ENCODE data around the gene NDC80. TPM values are rescaled to one million over a fixed set of nuclear protein-coding genes. Genes with fewer than 3 reads are reported as not detected.

Gene NDC80
- total RNA-seq, 3 donors from 2014 or later (not counting 1 experiment from before 2014, with no cell fraction given) = 3.4 to 6.5 (median 5.5) TPM

GRCh38 chr18:2554696-2555095, 16.7 kb upstream of the NDC80 start:
- H3K4me1 ChIP-seq (ENCODE audit: control insufficient read depth, insufficient read depth, low read length) = no peaks in the 10 kb centered on the region
- Mint-ChIP-seq H3K36me3 (no peaks in the 10 kb centered on the region), H3K27me3 (ENCODE audit: low read depth in 2 of 2) (no peaks in the 10 kb centered on the region), H3K27ac (no peak overlapping the region), H3K4me1 (peaks cover 0 to 6% of the 10 kb centered on the region in 2 donors), H3K9me3 (no peaks in the 10 kb centered on the region), H3K4me3 (no peak overlapping the region)
- no peak overlapping the region for H3K4me3 ChIP-seq (ENCODE audit: low read length)
- 96% methylated on average over 3 of the region's 4 CpGs for WGBS (ENCODE audit: insufficient coverage)
- H3K9me3 ChIP-seq (ENCODE audit: control insufficient read depth, insufficient read depth, low read length) = no peaks in the 10 kb centered on the region
- no peak overlapping the region for H3K27ac ChIP-seq (ENCODE audit: low read length)
- ATAC-seq = no peak
- no peak for DNase-seq
- TF ChIP-seq, protein P1, sequence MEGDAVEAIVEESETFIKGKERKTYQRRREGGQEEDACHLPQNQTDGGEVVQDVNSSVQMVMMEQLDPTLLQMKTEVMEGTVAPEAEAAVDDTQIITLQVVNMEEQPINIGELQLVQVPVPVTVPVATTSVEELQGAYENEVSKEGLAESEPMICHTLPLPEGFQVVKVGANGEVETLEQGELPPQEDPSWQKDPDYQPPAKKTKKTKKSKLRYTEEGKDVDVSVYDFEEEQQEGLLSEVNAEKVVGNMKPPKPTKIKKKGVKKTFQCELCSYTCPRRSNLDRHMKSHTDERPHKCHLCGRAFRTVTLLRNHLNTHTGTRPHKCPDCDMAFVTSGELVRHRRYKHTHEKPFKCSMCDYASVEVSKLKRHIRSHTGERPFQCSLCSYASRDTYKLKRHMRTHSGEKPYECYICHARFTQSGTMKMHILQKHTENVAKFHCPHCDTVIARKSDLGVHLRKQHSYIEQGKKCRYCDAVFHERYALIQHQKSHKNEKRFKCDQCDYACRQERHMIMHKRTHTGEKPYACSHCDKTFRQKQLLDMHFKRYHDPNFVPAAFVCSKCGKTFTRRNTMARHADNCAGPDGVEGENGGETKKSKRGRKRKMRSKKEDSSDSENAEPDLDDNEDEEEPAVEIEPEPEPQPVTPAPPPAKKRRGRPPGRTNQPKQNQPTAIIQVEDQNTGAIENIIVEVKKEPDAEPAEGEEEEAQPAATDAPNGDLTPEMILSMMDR (IDR thresholded peaks at IDR 0.05) = no peak
- peaks cover 16% of the 10 kb centered on the region for H3K36me3 ChIP-seq (ENCODE audit: control insufficient read depth, insufficient read depth, low read length)
- intact Hi-C loops (cut with micrococcal nuclease) = no loop called here
- H3K27me3 ChIP-seq (ENCODE audit: control insufficient read depth, insufficient read depth, low read length) = no peaks in the 10 kb centered on the region

DNA sequence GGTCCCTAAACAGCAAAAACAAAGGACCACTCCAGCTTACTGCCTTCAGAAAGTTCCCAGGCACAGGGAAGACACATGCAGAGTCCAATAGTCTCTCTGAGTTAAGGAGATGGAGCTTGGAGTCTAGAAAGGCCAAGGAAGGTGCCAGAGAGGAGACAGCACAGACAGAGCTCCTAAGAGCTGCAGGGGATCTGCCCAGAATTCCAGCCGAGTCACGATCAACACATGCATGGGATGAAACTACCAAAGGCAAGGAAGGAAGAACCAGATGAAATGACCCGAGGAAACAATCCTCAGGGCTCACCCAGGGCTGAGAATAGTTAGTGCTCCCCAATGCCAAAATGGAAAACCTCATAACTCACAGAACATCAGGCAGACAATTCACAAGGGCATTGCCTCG, 15.5 kb upstream of the NDC80 start:
- TF ChIP-seq, protein P1 (IDR thresholded peaks at IDR 0.05) = no peak
- Mint-ChIP-seq H3K9me3 (no peaks in the 10 kb centered on the region), H3K36me3 (no peaks in the 10 kb centered on the region), H3K4me1 (peaks cover 0 to 6% of the 10 kb centered on the region in 2 donors), H3K27ac (no peak overlapping the region), H3K4me3 (no peak overlapping the region), H3K27me3 (ENCODE audit: low read depth in 2 of 2) (no peaks in the 10 kb centered on the region)
- H3K27me3 ChIP-seq (ENCODE audit: control insufficient read depth, insufficient read depth, low read length) = no peaks in the 10 kb centered on the region
- 96% methylated on average over 4 of the region's 4 CpGs for WGBS (ENCODE audit: insufficient coverage)
- H3K4me3 ChIP-seq (ENCODE audit: low read length) = no peak overlapping the region
- intact Hi-C loops (cut with micrococcal nuclease) = no loop called here
- no peak overlapping the region for H3K27ac ChIP-seq (ENCODE audit: low read length)
- no peaks in the 10 kb centered on the region for H3K9me3 ChIP-seq (ENCODE audit: control insufficient read depth, insufficient read depth, low read length)
- DNase-seq (no peak), ATAC-seq (no peak)
- H3K4me1 ChIP-seq (ENCODE audit: control insufficient read depth, insufficient read depth, low read length) = no peaks in the 10 kb centered on the region
- peaks cover 16% of the 10 kb centered on the region for H3K36me3 ChIP-seq (ENCODE audit: control insufficient read depth, insufficient read depth, low read length)

GRCh38 chr18:2557536-2557935, 13.8 kb upstream of the NDC80 start:
- Histone ChIP-seq H3K36me3 (ENCODE audit: control insufficient read depth, insufficient read depth, low read length) (peaks cover 23% of the 10 kb centered on the region), H3K4me3 (ENCODE audit: low read length) (no peak overlapping the region), H3K9me3 (ENCODE audit: control insufficient read depth, insufficient read depth, low read length) (no peaks in the 10 kb centered on the region), H3K27me3 (ENCODE audit: control insufficient read depth, insufficient read depth, low read length) (no peaks in the 10 kb centered on the region), H3K27ac (ENCODE audit: low read length) (no peak overlapping the region), H3K4me1 (ENCODE audit: control insufficient read depth, insufficient read depth, low read length) (no peaks in the 10 kb centered on the region)
- no peak overlapping the region for H3K4me3 Mint-ChIP-seq
- intact Hi-C loops (cut with micrococcal nuclease) = no loop called here
- no peaks in the 10 kb centered on the region for H3K36me3 Mint-ChIP-seq
- DNase-seq (no peak), ATAC-seq (no peak)
- TF ChIP-seq, protein P1 (IDR thresholded peaks at IDR 0.05) = no peak
- no peaks in the 10 kb centered on the region for H3K27me3 Mint-ChIP-seq (ENCODE audit: low read depth in 2 of 2)
- H3K4me1 Mint-ChIP-seq = peaks cover 0 to 6% of the 10 kb centered on the region in 2 donors
- WGBS (ENCODE audit: insufficient coverage) = 67% methylated on average over 1 of the region's 1 CpG
- H3K9me3 Mint-ChIP-seq = no peaks in the 10 kb centered on the region
- no peak overlapping the region for H3K27ac Mint-ChIP-seq

GRCh38 chr18:2559249-2559648, 12.1 kb upstream of the NDC80 start:
- TF ChIP-seq, protein P1 (IDR thresholded peaks at IDR 0.05) = no peak
- H3K9me3 ChIP-seq (ENCODE audit: control insufficient read depth, insufficient read depth, low read length) = no peaks in the 10 kb centered on the region
- Mint-ChIP-seq H3K4me1 (peaks cover 0 to 6% of the 10 kb centered on the region in 2 donors), H3K27me3 (ENCODE audit: low read depth in 2 of 2) (no peaks in the 10 kb centered on the region), H3K27ac (no peak overlapping the region), H3K4me3 (no peak overlapping the region), H3K36me3 (no peaks in the 10 kb centered on the region), H3K9me3 (no peaks in the 10 kb centered on the region)
- no peak for DNase-seq
- intact Hi-C loops (cut with micrococcal nuclease) = no loop called here
- WGBS (ENCODE audit: insufficient coverage) = no CpG with 5 or more reads among the region's 1 CpG
- no peaks in the 10 kb centered on the region for H3K4me1 ChIP-seq (ENCODE audit: control insufficient read depth, insufficient read depth, low read length)
- H3K27ac ChIP-seq (ENCODE audit: low read length) = no peak overlapping the region
- H3K27me3 ChIP-seq (ENCODE audit: control insufficient read depth, insufficient read depth, low read length) = no peaks in the 10 kb centered on the region
- H3K4me3 ChIP-seq (ENCODE audit: low read length) = no peak overlapping the region
- H3K36me3 ChIP-seq (ENCODE audit: control insufficient read depth, insufficient read depth, low read length) = peaks cover 17% of the 10 kb centered on the region
- no peak for ATAC-seq
